ENCODE measurements around the gene NUP93.

- TF ChIP-seq, protein P1, sequence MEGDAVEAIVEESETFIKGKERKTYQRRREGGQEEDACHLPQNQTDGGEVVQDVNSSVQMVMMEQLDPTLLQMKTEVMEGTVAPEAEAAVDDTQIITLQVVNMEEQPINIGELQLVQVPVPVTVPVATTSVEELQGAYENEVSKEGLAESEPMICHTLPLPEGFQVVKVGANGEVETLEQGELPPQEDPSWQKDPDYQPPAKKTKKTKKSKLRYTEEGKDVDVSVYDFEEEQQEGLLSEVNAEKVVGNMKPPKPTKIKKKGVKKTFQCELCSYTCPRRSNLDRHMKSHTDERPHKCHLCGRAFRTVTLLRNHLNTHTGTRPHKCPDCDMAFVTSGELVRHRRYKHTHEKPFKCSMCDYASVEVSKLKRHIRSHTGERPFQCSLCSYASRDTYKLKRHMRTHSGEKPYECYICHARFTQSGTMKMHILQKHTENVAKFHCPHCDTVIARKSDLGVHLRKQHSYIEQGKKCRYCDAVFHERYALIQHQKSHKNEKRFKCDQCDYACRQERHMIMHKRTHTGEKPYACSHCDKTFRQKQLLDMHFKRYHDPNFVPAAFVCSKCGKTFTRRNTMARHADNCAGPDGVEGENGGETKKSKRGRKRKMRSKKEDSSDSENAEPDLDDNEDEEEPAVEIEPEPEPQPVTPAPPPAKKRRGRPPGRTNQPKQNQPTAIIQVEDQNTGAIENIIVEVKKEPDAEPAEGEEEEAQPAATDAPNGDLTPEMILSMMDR (conservative IDR thresholded peaks at IDR 0.05; ENCODE audit: low read length), result no peak
- no peak for TF ChIP-seq EZH2phosphoT487 (IDR thresholded peaks at IDR 0.05; ENCODE audit: borderline replicate concordance)
These were observed 63.0 kb downstream of the NUP93 start for GRCh38 chr16:56792967-56793366.

Measured in Loucy (cell line).